ENCODE measurements around the gene GPR153. TPM values are rescaled to one million over a fixed set of nuclear protein-coding genes. Genes with fewer than 3 reads are reported as not detected.

The GPR153 gene
- total and polyA plus RNA-seq, 2 donors (not counting 1 experiment from before 2014, with no cell fraction given): 4.0 to 8.9 TPM

- Histone ChIP-seq H3K27me3 (ENCODE audit: control insufficient read depth, insufficient read depth, low read length) (no peaks in the 10 kb centered on the region), H3K36me3 (ENCODE audit: control insufficient read depth, insufficient read depth, low read length) (no peaks in the 10 kb centered on the region), H3K79me2 (ENCODE audit: control insufficient read depth, insufficient read depth, low read length) (no peaks in the 10 kb centered on the region), H3K9me3 (ENCODE audit: control insufficient read depth, insufficient read depth, low read depth, low read length) (no peaks in the 10 kb centered on the region), H2AFZ (ENCODE audit: low read length) (no peak overlapping the region), H4K20me1 (ENCODE audit: control insufficient read depth, extremely low read depth, insufficient read depth, low read length) (no peaks in the 10 kb centered on the region), H3K27ac (ENCODE audit: insufficient read depth, low read length) (no peak overlapping the region), H3K9ac (ENCODE audit: insufficient read depth, low read length) (no peak overlapping the region), H3K4me2 (ENCODE audit: extremely low read depth, insufficient read depth, low read length) (no peak overlapping the region), H3K4me3 (replicated peaks in 1 of 4; ENCODE audit: control extremely low read depth in 1 of 4, insufficient read depth in 1 of 4, low read depth in 3 of 4, low read length in 4 of 4) (no peak overlapping the region), H3K4me1 (ENCODE audit: control insufficient read depth, extremely low read depth, insufficient read depth, low read length) (no peaks in the 10 kb centered on the region)
- TF ChIP-seq CTCF (conservative IDR thresholded peaks at IDR 0.05 in 1 of 2, IDR thresholded peaks at IDR 0.05 in 1 of 2; ENCODE audit: low read depth in 1 of 2, low read length in 2 of 2): no peak
- TF ChIP-seq EZH2 (IDR thresholded peaks at IDR 0.05; ENCODE audit: low read length, missing control alignments): no peak
- DNase-seq (ENCODE audit: low read depth in 2 of 2): no peak
Measured at GRCh38 chr1:6210591-6211355, 50.1 kb downstream of the GPR153 start.

- DNase-seq (ENCODE audit: low read depth in 2 of 2): no peak
- no peak overlapping the region for H2AFZ ChIP-seq (ENCODE audit: low read length)
- H3K27me3 ChIP-seq (ENCODE audit: control insufficient read depth, insufficient read depth, low read length): no peaks in the 10 kb centered on the region
- no peaks in the 10 kb centered on the region for H3K36me3 ChIP-seq (ENCODE audit: control insufficient read depth, insufficient read depth, low read length)
- H3K27ac ChIP-seq (ENCODE audit: insufficient read depth, low read length): no peak overlapping the region
- peak overlapping the region; percentile 23 for H3K4me2 ChIP-seq (ENCODE audit: extremely low read depth, insufficient read depth, low read length)
- no peaks in the 10 kb centered on the region for H4K20me1 ChIP-seq (ENCODE audit: control insufficient read depth, extremely low read depth, insufficient read depth, low read length)
- no peaks in the 10 kb centered on the region for H3K9me3 ChIP-seq (ENCODE audit: control insufficient read depth, insufficient read depth, low read depth, low read length)
- H3K9ac ChIP-seq (ENCODE audit: insufficient read depth, low read length): no peak overlapping the region
- TF ChIP-seq CTCF (conservative IDR thresholded peaks at IDR 0.05 in 1 of 2, IDR thresholded peaks at IDR 0.05 in 1 of 2; ENCODE audit: low read depth in 1 of 2, low read length in 2 of 2) (peak in 1 of 2 donors; percentile 23), EZH2 (IDR thresholded peaks at IDR 0.05; ENCODE audit: low read length, missing control alignments) (no peak)
- peak overlapping the region in 3 of 4 experiments; percentile 23 to 47 (median 33) for H3K4me3 ChIP-seq (replicated peaks in 1 of 4; ENCODE audit: control extremely low read depth in 1 of 4, insufficient read depth in 1 of 4, low read depth in 3 of 4, low read length in 4 of 4)
- peaks cover 1% of the 10 kb centered on the region for H3K4me1 ChIP-seq (ENCODE audit: control insufficient read depth, extremely low read depth, insufficient read depth, low read length)
- H3K79me2 ChIP-seq (ENCODE audit: control insufficient read depth, insufficient read depth, low read length): no peaks in the 10 kb centered on the region
Measured at GRCh38 chr1:6209661-6210580, 51.0 kb downstream of the GPR153 start.
